Right lobe of liver (tissue), 6 donors: ENCODE measurements around the gene GCAT. TPM values are rescaled to one million over a fixed set of nuclear protein-coding genes. Genes with fewer than 3 reads are reported as not detected.

Experiments
- ATAC-seq, 4 donors: fragments of 200-7000 bp; cut with Tn5 transposase; one replicate each; pipeline ENCODE4 v1.9.1; 2020; ENCODE audit warnings: mild to moderate bottlenecking in 4 of 4, moderate library complexity in 4 of 4
- DNase-seq, 3 donors: peaks; one replicate each; pipeline ENCODE4 v3.0.0-alpha.2; 2020
- H3K27ac ChIP-seq, 3 donors: fragments of 200-600 bp; one replicate each; pipeline ENCODE4 v1.8.0; 2022
- H3K27me3 ChIP-seq, 2 donors: fragments of 200-600 bp; one replicate each; pipeline ENCODE4 v1.8.0; 2022
- H3K36me3 ChIP-seq, 4 donors: fragments of 200-600 bp; sonication (generic) in 1 of 4; one replicate each; pipeline versions ENCODE4 v1.5.1 to v1.8.0; 2017 to 2022; ENCODE audit warnings: control low read depth in 1 of 4
- H3K4me1 ChIP-seq, 4 donors: fragments of 200-600 bp; sonication (generic) in 1 of 4; one replicate each; pipeline versions ENCODE4 v1.5.1 to v1.8.0; 2017 to 2022; ENCODE audit warnings: control low read depth in 1 of 4
- H3K4me3 ChIP-seq, 3 donors: fragments of 200-600 bp; one replicate each; pipeline ENCODE4 v1.8.0; 2022
- H3K9me3 ChIP-seq, 4 donors: fragments of 200-600 bp; sonication (generic) in 1 of 4; one replicate each; pipeline versions ENCODE4 v1.5.1 to v1.8.0; 2017 to 2022; ENCODE audit warnings: control low read depth in 1 of 4
- CTCF ChIP-seq, 4 donors: fragments of 200-600 bp in 3 of 4; fragments of 450-650 bp in 1 of 4; IDR thresholded peaks; one replicate each; pipeline versions ENCODE4 v1.5.1 to v1.8.0; 2016 to 2022; ENCODE audit warnings: antibody characterized with exemption in 4 of 4, mild to moderate bottlenecking in 2 of 4
- POLR2A ChIP-seq: fragments of 450-650 bp; IDR thresholded peaks from one replicate; pipeline ENCODE4 v1.6.1; 2017; ENCODE audit warnings: antibody characterized with exemption, mild to moderate bottlenecking
- WGBS: methylation state at CpG from one replicate; pipeline ENCODE4 v1.1.6; 2018; ENCODE audit warnings: low coverage, low lambda C conversion rate; ENCODE audit not compliant: insufficient coverage; ENCODE audit errors: missing lambda C conversion rate; 5-methylcytosine and 5-hydroxymethylcytosine counted together
- intact Hi-C, 2 donors: fragments of 100-400 bp; cut with DNase I; formaldehyde crosslinking; loops; one replicate each; pipeline versions ENCODE4 v1.11.2 to v1.14.1; 2022
- total RNA-seq, 6 experiments: library from RNA; depleted of rRNA in 2 of 6; stranded (reverse); fragments of >200 nt in 2 of 6; fragmentation: NEBNext Ultra II Directional in 3 of 6; extraction: Animal tissue kit (Norgen Biotek cat#: 25700) in 3 of 6; gene quantifications; one replicate each; pipeline versions ENCODE4 v1.1.0 to v1.2.4, GENCODE V29; 2016 to 2023
- donor health status: DM: no; HTN: yes; CAD: no.
- donor health status: DM: no; HTN: no; CAD: no.
- donor health status: DM: no; HTN: no; CAD: no.
- donor health status: DM: no; HTN: yes; CAD: no.
- donor health status: DM: no; HTN: yes; CAD: no.

GCAT gene
- total RNA-seq, 6 experiments from 2014 or later = 21.9 to 43.0 (median 29.8) TPM

DNA sequence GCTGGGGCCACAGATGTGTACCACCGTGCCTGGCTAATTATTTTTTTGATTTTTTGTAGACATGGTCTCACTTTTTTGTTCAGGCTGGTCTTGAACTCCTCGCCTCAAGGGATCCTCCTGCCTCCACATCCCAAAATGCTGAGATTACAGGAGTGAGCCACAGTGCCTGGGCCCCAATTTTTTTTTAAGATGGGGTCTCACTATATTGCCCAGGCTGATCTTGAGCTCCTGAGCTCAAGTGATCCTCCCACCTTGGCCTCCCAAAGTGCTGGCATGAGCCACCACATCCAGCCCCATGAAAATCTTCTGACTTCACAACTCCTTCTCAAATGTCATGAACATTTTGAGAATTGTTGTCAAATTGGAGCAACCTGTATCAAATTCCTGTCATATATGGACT, 38.7 kb downstream of the GCAT start:
- 100% methylated on average over 2 of the region's 2 CpGs for WGBS
- Histone ChIP-seq H3K4me3 (no peak overlapping the region), H3K27me3 (no peaks in the 10 kb centered on the region), H3K9me3 (no peaks in the 10 kb centered on the region), H3K27ac (no peak overlapping the region), H3K4me1 (peaks cover 0 to 28% (median 8%) of the 10 kb centered on the region in 4 donors), H3K36me3 (peaks cover 0 to 6% (median 0%) of the 10 kb centered on the region in 4 donors)
- ATAC-seq = no peak
- DNase-seq = no peak
- intact Hi-C loops = no loop called here
- TF ChIP-seq CTCF (IDR thresholded peaks at IDR 0.05) (no peak), POLR2A (no peak)

DNA sequence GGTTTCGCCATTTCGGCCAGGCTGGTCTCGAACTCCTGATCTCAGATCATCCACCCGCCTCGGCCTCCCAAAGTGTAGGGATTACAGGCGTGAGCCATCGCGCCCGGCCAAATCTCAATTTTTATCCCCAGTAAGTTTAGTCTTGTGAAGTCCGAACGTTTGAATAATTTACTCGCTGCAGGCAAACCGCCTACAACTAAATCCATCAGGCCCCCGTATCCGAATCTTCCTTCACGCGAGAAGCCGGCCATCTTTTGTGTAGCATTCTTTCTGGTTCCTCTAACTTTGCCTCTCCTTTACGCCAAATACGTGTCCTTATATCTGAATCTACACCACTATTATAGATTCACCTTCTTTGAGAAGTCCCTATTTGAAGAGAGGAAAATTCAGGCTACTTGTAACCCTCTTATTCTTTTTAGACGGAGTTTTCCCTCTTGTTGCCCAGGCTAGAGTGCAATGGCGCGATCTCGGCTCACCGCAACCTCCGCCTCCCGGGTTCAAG, 40.9 kb downstream of the GCAT start:
- Histone ChIP-seq H3K36me3 (peaks cover 0 to 26% (median 9%) of the 10 kb centered on the region in 4 donors), H3K27ac (peak overlapping the region; percentile 66 to 88 (median 81)), H3K27me3 (no peaks in the 10 kb centered on the region), H3K4me3 (peak overlapping the region; percentile 81 to 88 (median 84)), H3K9me3 (no peaks in the 10 kb centered on the region), H3K4me1 (peaks cover 0 to 23% (median 3%) of the 10 kb centered on the region in 4 donors)
- no peak for TF ChIP-seq POLR2A
- no peak for TF ChIP-seq CTCF (IDR thresholded peaks at IDR 0.05)
- intact Hi-C loops = no loop called here
- no peak for DNase-seq
- ATAC-seq = no peak
- WGBS = 29% methylated on average over 22 of the region's 27 CpGs

GRCh38 chr22:37849089-37849751, 41.5 kb downstream of the GCAT start, which contains the start of gene EIF3L:
Gene EIF3L (plus strand): TSS chr22:37849419. CDS start chr22:37849450, 31 bp downstream.
- Histone ChIP-seq H3K36me3 (peaks cover 0 to 26% (median 9%) of the 10 kb centered on the region in 4 donors), H3K27ac (peak within 1 kb of the TSS; percentile 66 to 88 (median 81)), H3K9me3 (no peaks in the 10 kb centered on the region), H3K4me3 (peak within 1 kb of the TSS; percentile 81 to 88 (median 84)), H3K27me3 (no peaks in the 10 kb centered on the region), H3K4me1 (peaks cover 0 to 28% (median 5%) of the 10 kb centered on the region in 4 donors)
- intact Hi-C loops = no loop called here
- DNase-seq (peak; percentile 92 to 95 (median 94)), ATAC-seq (peak; percentile 87 to 89 (median 88))
- under 1% methylated on average over 16 of the region's 49 CpGs for WGBS
- TF ChIP-seq POLR2A (peak; percentile 90), CTCF (IDR thresholded peaks at IDR 0.05) (no peak)

DNA sequence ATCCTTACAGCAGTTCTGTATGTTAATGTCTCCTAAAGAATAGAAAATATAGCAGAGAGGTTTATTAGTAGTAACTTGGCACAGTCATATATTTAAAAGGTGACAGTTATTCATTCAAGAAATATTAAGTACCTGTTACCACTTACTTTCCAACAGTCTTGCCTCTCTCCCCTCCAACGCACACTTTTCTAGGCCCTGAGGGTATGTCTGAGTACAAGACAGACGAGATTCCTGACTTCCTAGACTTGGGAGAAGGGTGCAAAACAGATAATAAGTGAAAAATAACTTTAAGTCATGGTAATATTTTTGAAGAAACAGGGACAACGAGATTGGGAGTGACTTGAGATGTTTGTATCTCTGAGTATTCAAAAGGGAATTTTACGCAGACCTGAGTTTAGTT, 43.1 kb downstream of the GCAT start:
- H3K9me3 ChIP-seq = no peaks in the 10 kb centered on the region
- H3K4me3 ChIP-seq = no peak overlapping the region
- TF ChIP-seq CTCF (IDR thresholded peaks at IDR 0.05) (no peak), POLR2A (no peak)
- H3K27ac ChIP-seq = no peak overlapping the region
- DNase-seq (no peak), ATAC-seq (no peak)
- H3K36me3 ChIP-seq = peaks cover 0 to 32% (median 14%) of the 10 kb centered on the region in 4 donors
- no peaks in the 10 kb centered on the region for H3K27me3 ChIP-seq
- WGBS = 78% methylated on average over 4 of the region's 4 CpGs
- peaks cover 0 to 43% (median 12%) of the 10 kb centered on the region in 4 donors for H3K4me1 ChIP-seq
- intact Hi-C loops = no loop called here
